ENCODE results near the gene P2RX2. TPM values are rescaled to one million over a fixed set of nuclear protein-coding genes. Genes with fewer than 3 reads are reported as not detected.

The P2RX2 gene
- total and polyA plus RNA-seq, 4 donors = not detected

GRCh38 chr12:132577191-132577920, 41.2 kb upstream of the P2RX2 start:
- Histone ChIP-seq H3K27me3 (ENCODE audit: control insufficient read depth in 4 of 4, insufficient read depth in 4 of 4, low read length in 3 of 4) (no peaks in the 10 kb centered on the region), H3K4me1 (ENCODE audit: control insufficient read depth in 4 of 4, insufficient read depth in 4 of 4, low read length in 3 of 4) (no peaks in the 10 kb centered on the region), H3K36me3 (ENCODE audit: control insufficient read depth in 4 of 4, insufficient read depth in 3 of 4, low read depth in 1 of 4, low read length in 3 of 4) (peaks cover 6 to 59% (median 11%) of the 10 kb centered on the region in 4 donors), H3K4me3 (ENCODE audit: low read depth in 1 of 3, low read length in 3 of 3) (no peak overlapping the region), H3K27ac (ENCODE audit: low read depth in 1 of 2, low read length in 2 of 2) (no peak overlapping the region), H3K9ac (ENCODE audit: low read depth in 1 of 2, low read length in 2 of 2) (no peak overlapping the region), H3K9me3 (ENCODE audit: control insufficient read depth in 4 of 4, low read length in 3 of 4) (no peaks in the 10 kb centered on the region)
- 94% methylated on average over 22 of the region's 22 CpGs for WGBS
- TF ChIP-seq ZBTB33 (IDR thresholded peaks at IDR 0.05) = no peak
- no peak for TF ChIP-seq YY1 (IDR thresholded peaks at IDR 0.05)
- TF ChIP-seq TAF1 (conservative IDR thresholded peaks at IDR 0.05) = no peak
- no peak for DNase-seq (ENCODE audit: low spot score)

GRCh38 chr12:132578118-132578517, 40.5 kb upstream of the P2RX2 start:
- no peak overlapping the region for H3K27ac ChIP-seq (ENCODE audit: low read depth in 1 of 2, low read length in 2 of 2)
- no peaks in the 10 kb centered on the region for H3K4me1 ChIP-seq (ENCODE audit: control insufficient read depth in 4 of 4, insufficient read depth in 4 of 4, low read length in 3 of 4)
- DNase-seq (ENCODE audit: low spot score) = no peak
- TF ChIP-seq RXRA (IDR thresholded peaks at IDR 0.05) (no peak), HNF4A (conservative IDR thresholded peaks at IDR 0.05) (no peak)
- H3K9me3 ChIP-seq (ENCODE audit: control insufficient read depth in 4 of 4, low read length in 3 of 4) = no peaks in the 10 kb centered on the region
- no peak overlapping the region for H3K4me3 ChIP-seq (ENCODE audit: low read depth in 1 of 3, low read length in 3 of 3)
- H3K27me3 ChIP-seq (ENCODE audit: control insufficient read depth in 4 of 4, insufficient read depth in 4 of 4, low read length in 3 of 4) = no peaks in the 10 kb centered on the region
- peaks cover 6 to 57% (median 12%) of the 10 kb centered on the region in 4 donors for H3K36me3 ChIP-seq (ENCODE audit: control insufficient read depth in 4 of 4, insufficient read depth in 3 of 4, low read depth in 1 of 4, low read length in 3 of 4)
- no peak overlapping the region for H3K9ac ChIP-seq (ENCODE audit: low read depth in 1 of 2, low read length in 2 of 2)
- 87% methylated on average over 11 of the region's 11 CpGs for WGBS

GRCh38 chr12:132578826-132579225, 39.8 kb upstream of the P2RX2 start:
- Histone ChIP-seq H3K27me3 (ENCODE audit: control insufficient read depth in 4 of 4, insufficient read depth in 4 of 4, low read length in 3 of 4) (no peaks in the 10 kb centered on the region), H3K9me3 (ENCODE audit: control insufficient read depth in 4 of 4, low read length in 3 of 4) (no peaks in the 10 kb centered on the region), H3K4me3 (ENCODE audit: low read depth in 1 of 3, low read length in 3 of 3) (no peak overlapping the region), H3K4me1 (ENCODE audit: control insufficient read depth in 4 of 4, insufficient read depth in 4 of 4, low read length in 3 of 4) (no peaks in the 10 kb centered on the region), H3K27ac (ENCODE audit: low read depth in 1 of 2, low read length in 2 of 2) (no peak overlapping the region), H3K36me3 (ENCODE audit: control insufficient read depth in 4 of 4, insufficient read depth in 3 of 4, low read depth in 1 of 4, low read length in 3 of 4) (peaks cover 6 to 53% (median 12%) of the 10 kb centered on the region in 4 donors), H3K9ac (ENCODE audit: low read depth in 1 of 2, low read length in 2 of 2) (no peak overlapping the region)
- DNase-seq (ENCODE audit: low spot score) = no peak
- 87% methylated on average over 11 of the region's 11 CpGs for WGBS
- no peak for TF ChIP-seq JUND (IDR thresholded peaks at IDR 0.05)
- TF ChIP-seq CTCF (IDR thresholded peaks at IDR 0.05; ENCODE audit: low read depth, low read length, missing input control) = no peak
- no peak for TF ChIP-seq GABPA (IDR thresholded peaks at IDR 0.05 in 1 of 2, conservative IDR thresholded peaks at IDR 0.05 in 1 of 2)
- no peak for TF ChIP-seq ZBTB33 (IDR thresholded peaks at IDR 0.05)
- TF ChIP-seq ATF3 (IDR thresholded peaks at IDR 0.05) = no peak
- TF ChIP-seq MAX (IDR thresholded peaks at IDR 0.05) = no peak
- TF ChIP-seq RAD21 (IDR thresholded peaks at IDR 0.05) = no peak
- no peak for TF ChIP-seq YY1 (IDR thresholded peaks at IDR 0.05)
- TF ChIP-seq HNF4A (conservative IDR thresholded peaks at IDR 0.05) = no peak

All from liver (tissue), 9 donors.